ENCODE measurements around the gene FAAP20.

The FAAP20 gene

GRCh38 chr1:2212532-2213491, 18.2 kb upstream of the FAAP20 start:
- in situ Hi-C loops (cut with MboI; ENCODE audit: low sequenced_read_pairs) = no loop called here

- in situ Hi-C loops (cut with MboI; ENCODE audit: low sequenced_read_pairs) = no loop called here
These were observed 17.6 kb upstream of the FAAP20 start for GRCh38 chr1:2212274-2212531.

DNA sequence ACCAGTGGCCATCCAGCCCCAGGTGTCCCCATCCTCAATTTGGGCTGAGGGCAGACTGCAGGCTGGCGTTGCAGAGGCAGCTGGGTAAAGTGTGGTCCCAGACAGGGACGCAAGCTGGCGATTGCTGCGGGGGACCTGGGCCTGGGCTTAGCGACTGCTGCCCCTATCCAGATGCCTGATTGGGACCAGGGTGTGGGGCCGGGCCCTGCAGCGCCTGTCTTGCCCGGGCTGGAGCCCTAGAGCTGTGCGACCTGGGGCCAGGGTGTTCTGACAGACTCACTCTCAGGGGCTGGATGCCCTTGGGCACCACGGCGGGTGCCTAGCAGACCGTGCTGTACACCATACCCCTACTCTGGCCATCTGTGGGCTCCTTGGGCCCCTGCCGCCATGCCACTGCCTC, 16.2 kb upstream of the FAAP20 start:
- in situ Hi-C loops (cut with MboI; ENCODE audit: low sequenced_read_pairs) = no loop called here

- in situ Hi-C loops (cut with MboI; ENCODE audit: low sequenced_read_pairs) = no loop called here
These were observed 15.6 kb upstream of the FAAP20 start for GRCh38 chr1:2210084-2210653.

- in situ Hi-C loops (cut with MboI; ENCODE audit: low sequenced_read_pairs) = no loop called here
These were observed 15.0 kb upstream of the FAAP20 start for GRCh38 chr1:2209400-2210083.

DNA sequence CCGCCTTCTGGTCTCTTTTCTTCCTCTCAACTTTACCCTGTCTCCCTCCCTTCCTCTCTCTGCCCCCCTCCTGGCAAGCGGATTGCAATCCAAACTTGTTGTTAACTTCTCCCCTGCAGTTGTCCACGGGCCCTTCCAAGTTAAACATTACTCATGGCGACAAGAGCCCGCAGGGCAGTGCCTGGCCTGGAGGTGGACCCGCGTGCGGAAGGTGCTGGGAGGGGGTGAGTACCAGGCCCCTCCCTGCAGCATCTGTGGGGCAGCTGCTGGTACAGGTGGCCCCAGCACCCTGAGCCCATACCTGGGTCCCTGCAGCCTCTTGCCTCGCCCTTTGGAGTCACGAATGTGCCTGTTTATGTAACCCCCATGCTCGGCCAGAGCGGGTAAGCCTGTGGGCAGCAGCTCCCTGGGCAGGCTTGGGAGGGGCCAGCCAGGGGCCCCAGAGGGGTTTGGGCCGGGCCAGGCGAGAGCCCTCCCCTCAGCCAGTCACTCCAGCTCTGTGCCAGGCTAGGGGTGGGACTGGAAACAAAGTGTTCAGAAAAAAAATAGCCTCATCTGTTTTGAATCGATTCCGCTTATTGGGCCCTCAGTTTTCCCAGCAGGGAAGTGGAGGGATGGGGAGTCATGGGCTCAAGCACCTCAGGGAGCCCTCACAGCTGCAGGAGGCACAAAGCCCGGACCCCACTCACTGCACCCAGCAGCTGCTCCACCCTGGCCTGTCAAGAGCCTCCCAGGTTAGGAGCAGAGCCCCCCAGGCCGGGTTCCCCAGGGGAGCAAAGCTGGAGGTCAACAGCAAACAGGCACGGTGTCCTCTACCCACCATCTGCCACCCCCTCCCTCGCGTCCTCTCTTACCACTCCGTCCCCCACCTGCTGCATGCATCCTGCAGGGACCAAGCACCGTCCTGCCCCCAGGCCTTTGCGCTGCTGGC, 14.0 kb upstream of the FAAP20 start:
- in situ Hi-C loops (cut with MboI; ENCODE audit: low sequenced_read_pairs) = no loop called here

DNA sequence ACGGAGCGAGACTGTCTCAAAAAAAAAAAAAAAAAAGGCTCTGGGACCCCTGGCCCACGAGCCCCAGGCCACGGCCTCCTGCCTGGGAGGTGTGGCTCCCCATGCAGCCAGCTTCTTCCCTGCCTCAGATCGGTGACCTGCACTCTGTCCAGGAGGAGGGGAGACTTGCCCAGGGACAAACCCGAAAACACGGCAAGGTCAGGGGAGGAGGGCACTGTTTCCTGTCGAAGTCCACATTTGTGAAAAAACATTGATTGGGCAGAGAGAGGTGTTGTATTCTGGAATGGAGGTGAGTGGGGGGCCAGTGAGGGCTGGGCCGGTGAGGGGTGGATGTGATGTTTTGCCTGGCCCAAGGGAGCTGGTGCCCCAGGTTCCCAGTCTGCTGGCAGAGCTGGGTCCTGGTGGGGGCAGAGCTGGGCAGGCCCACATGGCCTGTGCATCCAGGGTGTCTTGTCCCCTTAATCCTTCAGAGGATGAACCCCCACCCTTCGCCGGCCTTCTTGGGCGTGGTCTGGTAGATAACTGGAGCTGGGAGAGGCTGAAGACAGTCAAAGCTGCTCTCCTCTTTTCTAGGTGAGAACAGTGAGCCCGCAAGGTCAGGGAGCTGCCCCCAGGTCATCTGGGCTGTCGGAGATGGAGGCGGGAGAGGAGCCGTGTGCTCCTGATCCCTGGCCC, 12.4 kb upstream of the FAAP20 start:
- in situ Hi-C loops (cut with MboI; ENCODE audit: low sequenced_read_pairs) = no loop called here

GRCh38 chr1:2205191-2205952, 10.8 kb upstream of the FAAP20 start:
- in situ Hi-C loops (cut with MboI; ENCODE audit: low sequenced_read_pairs) = no loop called here

DNA sequence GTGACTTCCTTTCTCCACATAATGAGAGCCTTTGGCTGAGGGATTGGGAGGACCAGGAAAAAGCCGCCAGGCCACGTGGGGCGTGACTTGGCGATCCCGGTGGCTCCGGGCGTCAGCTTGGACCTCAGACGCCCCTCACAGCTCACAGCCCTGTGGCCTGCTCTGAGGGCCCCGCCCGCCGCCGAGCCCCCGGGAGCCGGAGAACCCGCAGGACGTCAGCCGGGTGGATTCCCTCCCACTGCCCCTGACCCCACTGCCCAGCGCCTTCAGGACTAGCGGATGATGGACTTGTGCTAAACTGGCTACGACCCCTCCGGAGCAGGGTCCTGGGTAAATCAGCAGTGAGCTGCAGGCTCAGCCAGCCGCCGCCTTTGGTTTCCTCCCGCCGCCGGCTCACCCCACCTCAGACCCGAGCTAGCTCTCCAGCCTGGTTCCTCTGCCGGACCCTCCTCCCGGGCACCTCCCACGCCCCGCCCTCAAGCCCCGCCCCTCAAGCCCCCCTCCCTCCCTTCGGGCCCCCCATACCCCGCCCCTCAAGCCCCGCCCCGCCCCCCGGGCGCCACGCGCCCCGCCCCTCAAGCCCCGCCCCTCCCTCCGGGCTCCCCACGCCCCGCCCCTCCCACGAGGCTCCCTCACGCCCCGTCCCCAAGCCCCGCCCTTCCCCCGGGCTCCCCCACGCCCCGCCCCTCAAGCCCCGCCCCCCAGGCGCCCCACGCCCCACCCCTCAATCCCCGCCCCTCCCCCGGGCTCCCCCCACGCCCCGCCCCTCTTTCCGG, 10.0 kb upstream of the FAAP20 start:
- in situ Hi-C loops (cut with MboI; ENCODE audit: low sequenced_read_pairs) = no loop called here

- in situ Hi-C loops (cut with MboI; ENCODE audit: low sequenced_read_pairs) = no loop called here
These were observed 9.3 kb upstream of the FAAP20 start for GRCh38 chr1:2203671-2204414.

- in situ Hi-C loops (cut with MboI; ENCODE audit: low sequenced_read_pairs) = no loop called here
These were observed 8.4 kb upstream of the FAAP20 start for GRCh38 chr1:2202843-2203601.

GRCh38 chr1:2202008-2202575, 7.5 kb upstream of the FAAP20 start:
- in situ Hi-C loops (cut with MboI; ENCODE audit: low sequenced_read_pairs) = no loop called here

GRCh38 chr1:2201062-2201461, 6.5 kb upstream of the FAAP20 start:
- in situ Hi-C loops (cut with MboI; ENCODE audit: low sequenced_read_pairs) = no loop called here

DNA sequence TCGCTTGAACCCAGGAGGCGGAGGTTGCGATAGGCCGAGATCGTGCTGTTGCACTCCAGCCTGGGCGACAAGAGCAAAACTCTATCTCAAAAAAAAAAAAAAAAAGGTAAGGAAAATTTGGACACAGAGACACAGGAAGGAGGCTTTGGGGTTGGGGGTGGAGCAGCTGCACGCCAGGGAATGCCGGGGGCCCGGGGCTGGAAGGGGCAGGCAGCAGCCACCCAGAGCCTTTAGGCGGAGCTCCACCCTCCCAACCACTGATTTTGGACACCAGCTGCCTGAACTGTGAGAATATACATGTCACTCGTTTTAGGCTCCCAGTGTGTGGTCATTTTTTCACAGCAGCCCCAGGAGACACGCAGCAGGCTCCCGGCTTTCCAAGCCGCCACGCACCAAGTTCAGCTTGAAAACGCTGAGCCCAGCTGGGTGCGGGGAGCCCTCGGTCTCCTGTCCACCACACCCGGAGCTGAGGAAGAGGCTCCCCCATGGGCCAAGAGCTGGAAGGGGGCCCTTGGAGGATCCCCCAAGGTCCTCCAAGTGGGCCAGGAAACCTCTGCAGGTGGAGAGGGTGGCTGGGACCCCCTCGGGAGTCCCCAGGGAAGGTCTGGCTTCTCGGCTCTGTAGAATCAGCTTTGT, 5.9 kb upstream of the FAAP20 start:
- in situ Hi-C loops (cut with MboI; ENCODE audit: low sequenced_read_pairs) = no loop called here

DNA sequence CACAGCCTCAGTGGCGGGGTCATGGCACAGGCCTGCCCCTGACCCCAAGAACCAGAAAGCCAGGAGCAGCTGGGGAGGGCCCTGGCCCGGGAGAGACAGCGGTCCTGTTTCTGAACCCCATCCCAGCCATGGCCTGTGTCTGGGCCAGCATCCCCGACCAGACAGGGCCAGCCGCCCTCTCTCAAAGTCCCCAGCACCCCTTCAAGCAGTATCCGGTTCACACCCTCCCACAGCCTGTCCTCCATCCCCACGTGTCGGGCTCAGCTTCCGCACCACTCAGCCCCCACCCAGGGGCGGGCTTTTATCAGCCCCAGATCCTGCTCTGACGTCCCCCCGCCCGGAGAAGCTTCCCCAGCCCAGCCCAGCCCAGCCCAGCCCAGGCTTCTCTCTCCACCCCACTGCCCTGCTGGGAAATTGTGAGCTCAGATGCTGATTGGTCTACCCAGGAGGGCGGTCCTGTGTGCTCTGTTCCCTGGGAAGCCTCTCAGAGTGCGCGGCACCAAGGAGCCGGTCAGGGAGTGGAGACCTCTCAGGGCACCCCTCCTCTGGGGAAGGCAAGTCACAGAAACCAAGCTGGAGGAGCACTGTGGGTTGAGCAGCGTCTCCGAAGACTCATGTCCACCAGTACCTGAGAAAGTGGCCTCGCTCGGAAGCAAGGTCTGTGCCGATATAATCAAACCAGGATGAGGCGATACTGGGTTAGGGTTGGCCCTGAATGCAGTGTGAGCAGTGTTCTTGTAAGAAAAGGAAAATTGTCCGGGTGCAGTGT, 4.7 kb upstream of the FAAP20 start:
- in situ Hi-C loops (cut with MboI; ENCODE audit: low sequenced_read_pairs) = no loop called here

DNA sequence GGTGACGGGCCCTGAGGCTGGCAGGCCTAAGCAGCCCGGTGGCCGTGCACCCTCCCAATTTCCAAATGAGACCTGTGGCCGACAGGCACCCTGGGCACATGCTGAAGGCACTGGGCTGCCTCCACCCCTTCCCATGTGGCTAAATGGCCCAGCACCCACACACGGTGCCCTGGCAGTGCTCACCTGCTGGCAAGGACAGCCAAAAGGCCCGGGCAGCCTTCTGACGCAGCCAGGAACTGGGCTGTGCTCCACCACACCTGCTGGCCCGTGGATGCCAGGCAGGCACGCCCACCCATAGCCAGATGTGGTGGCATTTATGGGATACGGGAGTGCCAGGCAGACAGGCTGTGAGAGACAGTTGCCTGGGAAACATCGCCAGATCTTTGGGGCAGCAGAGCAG, 4.0 kb upstream of the FAAP20 start:
- in situ Hi-C loops (cut with MboI; ENCODE audit: low sequenced_read_pairs) = no loop called here

Measured in hTERT RPE-1 (cell line).